Sigmoid colon (tissue), 4 donors: ENCODE data around the gene FAM229B.

Experiments
- CTCF ChIP-seq, 4 experiments: fragments of 450-650 bp in 3 of 4; fragments of 200-600 bp in 1 of 4; IDR thresholded peaks; one replicate each; pipeline ENCODE4 v1.5.1; 2016 to 2019; ENCODE audit warnings: antibody characterized with exemption in 4 of 4, mild to moderate bottlenecking in 3 of 4, moderate library complexity in 2 of 4
- EP300 ChIP-seq, 4 donors: sonication (generic); formaldehyde crosslinking; IDR thresholded peaks; one replicate each; pipeline ENCODE4 v1.6.1; 2017; ENCODE audit warnings: antibody characterized with exemption in 4 of 4
- POLR2A ChIP-seq, 2 donors: fragments of 450-650 bp; IDR thresholded peaks; one replicate each; pipeline ENCODE4 v1.6.1; 2016; ENCODE audit warnings: antibody characterized with exemption in 2 of 2, mild to moderate bottlenecking in 2 of 2, moderate library complexity in 2 of 2
- POLR2AphosphoS5 ChIP-seq, 4 donors: sonication (generic); formaldehyde crosslinking; IDR thresholded peaks; one replicate each; pipeline ENCODE4 v1.6.1; 2017; ENCODE audit warnings: antibody characterized with exemption in 4 of 4

- TF ChIP-seq CTCF (IDR thresholded peaks at IDR 0.05) (no peak), EP300 (IDR thresholded peaks at IDR 0.05) (no peak), POLR2A (IDR thresholded peaks at IDR 0.05) (no peak), POLR2AphosphoS5 (IDR thresholded peaks at IDR 0.05) (no peak)
These were observed 13.2 kb downstream of the FAM229B start for GRCh38 chr6:112100561-112100960.
